Measurements from ENCODE around the gene ZNF48.

GRCh38 chr16:30381291-30382041 is 13.8 kb upstream of the ZNF48 start:
- no peak for TF ChIP-seq CTCF (IDR thresholded peaks at IDR 0.05)
- TF ChIP-seq EP300 (IDR thresholded peaks at IDR 0.05): no peak
- TF ChIP-seq POLR2AphosphoS5 (IDR thresholded peaks at IDR 0.05): no peak
